Bronchial epithelial cell (primary cell): Measurements from ENCODE around the gene CHST11. TPM values are rescaled to one million over a fixed set of nuclear protein-coding genes. Genes with fewer than 3 reads are reported as not detected.

ENCODE experiments used
- DNase-seq: peaks from one replicate; pipeline ENCODE4 v3.0.0-alpha.2; 2010; ENCODE audit warnings: low read depth
- FAIRE-seq: peaks from 2 replicates; lab custom pipeline; 2011; peaks lifted over from hg19 to GRCh38; lab: Jason Lieb, UNC
- H3K27me3 ChIP-seq: 2 replicates; pipeline ENCODE4 v1.5.1; 2011; ENCODE audit warnings: low read length; ENCODE audit not compliant: control insufficient read depth, insufficient read depth
- H3K36me3 ChIP-seq: 2 replicates; pipeline ENCODE4 v1.5.1; 2011; ENCODE audit warnings: low read length; ENCODE audit not compliant: control insufficient read depth, insufficient read depth
- H3K4me3 ChIP-seq: 2 replicates; pipeline ENCODE4 v1.5.1; 2011; ENCODE audit warnings: mild to moderate bottlenecking, low read depth, low read length, control low read depth
- total RNA-seq: library from RNA; depleted of rRNA; stranded (reverse); fragments of >200 nt; gene quantifications from 2 replicates; pipeline ENCODE4 v1.2.1, GENCODE V29; 2014
- TF ChIP-seq, protein P1 (sequence below): IDR thresholded peaks from 2 replicates; pipeline ENCODE4 v1.5.1; 2011; ENCODE audit warnings: mild to moderate bottlenecking, moderate library complexity, low read length, control low read depth, inconsistent platforms; ENCODE audit not compliant: insufficient read depth, severe bottlenecking

CHST11 gene
- total RNA-seq, 1 donor from 2014 or later = 7.9 TPM

GRCh38 chr12:104681012-104681690 is 224.4 kb downstream of the CHST11 start:
- H3K36me3 ChIP-seq = no peaks in the 10 kb centered on the region
- no peaks in the 10 kb centered on the region for H3K27me3 ChIP-seq
- H3K4me3 ChIP-seq = no peak overlapping the region
- FAIRE-seq = no peak
- TF ChIP-seq, protein P1, sequence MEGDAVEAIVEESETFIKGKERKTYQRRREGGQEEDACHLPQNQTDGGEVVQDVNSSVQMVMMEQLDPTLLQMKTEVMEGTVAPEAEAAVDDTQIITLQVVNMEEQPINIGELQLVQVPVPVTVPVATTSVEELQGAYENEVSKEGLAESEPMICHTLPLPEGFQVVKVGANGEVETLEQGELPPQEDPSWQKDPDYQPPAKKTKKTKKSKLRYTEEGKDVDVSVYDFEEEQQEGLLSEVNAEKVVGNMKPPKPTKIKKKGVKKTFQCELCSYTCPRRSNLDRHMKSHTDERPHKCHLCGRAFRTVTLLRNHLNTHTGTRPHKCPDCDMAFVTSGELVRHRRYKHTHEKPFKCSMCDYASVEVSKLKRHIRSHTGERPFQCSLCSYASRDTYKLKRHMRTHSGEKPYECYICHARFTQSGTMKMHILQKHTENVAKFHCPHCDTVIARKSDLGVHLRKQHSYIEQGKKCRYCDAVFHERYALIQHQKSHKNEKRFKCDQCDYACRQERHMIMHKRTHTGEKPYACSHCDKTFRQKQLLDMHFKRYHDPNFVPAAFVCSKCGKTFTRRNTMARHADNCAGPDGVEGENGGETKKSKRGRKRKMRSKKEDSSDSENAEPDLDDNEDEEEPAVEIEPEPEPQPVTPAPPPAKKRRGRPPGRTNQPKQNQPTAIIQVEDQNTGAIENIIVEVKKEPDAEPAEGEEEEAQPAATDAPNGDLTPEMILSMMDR = no peak
- DNase-seq = no peak

GRCh38 chr12:104682790-104683279 is 226.1 kb downstream of the CHST11 start:
- H3K4me3 ChIP-seq = no peak overlapping the region
- TF ChIP-seq, protein P1 = no peak
- DNase-seq = no peak
- no peaks in the 10 kb centered on the region for H3K27me3 ChIP-seq
- FAIRE-seq = no peak
- no peaks in the 10 kb centered on the region for H3K36me3 ChIP-seq

GRCh38 chr12:104683831-104684503 is 227.2 kb downstream of the CHST11 start:
- Histone ChIP-seq H3K27me3 (no peaks in the 10 kb centered on the region), H3K4me3 (no peak overlapping the region), H3K36me3 (no peaks in the 10 kb centered on the region)
- TF ChIP-seq, protein P1 = no peak
- DNase-seq = no peak
- FAIRE-seq = no peak

- Histone ChIP-seq H3K4me3 (no peak overlapping the region), H3K36me3 (no peaks in the 10 kb centered on the region), H3K27me3 (no peaks in the 10 kb centered on the region)
- DNase-seq (no peak), FAIRE-seq (no peak)
- TF ChIP-seq, protein P1 = no peak
Observed at GRCh38 chr12:104684884-104685283, 228.1 kb downstream of the CHST11 start.

DNA sequence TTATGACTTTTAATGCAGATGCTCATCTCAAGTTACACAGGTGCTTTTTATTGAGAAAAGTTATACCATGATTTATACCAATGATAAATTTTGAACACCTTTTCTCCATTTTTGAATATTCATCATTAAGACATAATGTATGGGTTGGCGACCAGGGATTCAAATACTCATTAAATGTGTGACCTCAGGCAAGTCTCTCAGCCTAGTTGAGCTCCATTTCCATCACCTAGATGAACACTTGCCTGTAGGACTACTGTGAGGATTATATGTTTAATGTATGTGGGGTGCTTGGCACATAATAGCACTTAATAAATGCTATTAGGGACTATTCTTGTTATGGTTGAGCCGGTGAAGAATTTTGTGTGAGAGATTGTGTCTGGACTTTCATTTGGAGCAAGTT is 228.6 kb downstream of the CHST11 start:
- TF ChIP-seq, protein P1 = no peak
- H3K4me3 ChIP-seq = no peak overlapping the region
- no peaks in the 10 kb centered on the region for H3K27me3 ChIP-seq
- no peak for DNase-seq
- no peak for FAIRE-seq
- no peaks in the 10 kb centered on the region for H3K36me3 ChIP-seq

GRCh38 chr12:104686196-104686595 is 229.4 kb downstream of the CHST11 start:
- TF ChIP-seq, protein P1 = no peak
- Histone ChIP-seq H3K27me3 (no peaks in the 10 kb centered on the region), H3K36me3 (no peaks in the 10 kb centered on the region), H3K4me3 (no peak overlapping the region)
- DNase-seq (peak; percentile 47), FAIRE-seq (no peak)
